CD4-positive, alpha-beta T cell (primary cell): Measurements from ENCODE around the gene CDC20. TPM values are rescaled to one million over a fixed set of nuclear protein-coding genes. Genes with fewer than 3 reads are reported as not detected.
"Not testable (repeated sequence)": the region's sequence is repeated elsewhere in the genome, so short reads cannot be mapped to it uniquely, and the experiment has no call there.

Experiments
- ATAC-seq: fragments of 200-7000 bp; cut with Tn5 transposase; one replicate; pipeline ENCODE4 v1.10.0; 2022; ENCODE audit warnings: mild to moderate bottlenecking; ENCODE audit not compliant: poor library complexity
- CTCF ChIA-PET: fragments of 350-600 bp; sonication (Branson Sonifier 250); formaldehyde crosslinking; loops from one replicate; lab custom pipeline; 2021; ENCODE audit warnings: antibody characterized with exemption, inconsistent platforms; lab: Charles Lee
- POLR2A ChIA-PET: fragments of 350-600 bp; sonication (Branson Sonifier 250); formaldehyde crosslinking; loops from one replicate; lab custom pipeline; 2021; ENCODE audit warnings: antibody characterized with exemption, inconsistent platforms; lab: Charles Lee
- DNase-seq, 14 experiments: peaks; one replicate each; pipeline ENCODE4 v3.0.0-alpha.2; 2013 to 2020; ENCODE audit warnings: mixed read lengths in 2 of 14
- H3K27ac ChIP-seq, 2 donors: one replicate each; pipeline versions ENCODE4 v1.5.1 to v1.7.0; 2013; ENCODE audit warnings: low read length in 2 of 2, low read depth in 1 of 2, mild to moderate bottlenecking in 1 of 2
- H3K27me3 ChIP-seq, 2 experiments: 1 replicate in 1 of 2; 2 replicates in 1 of 2; pipeline versions ENCODE4 v1.6.1 to v1.7.0; 2013; ENCODE audit warnings: low read length in 2 of 2, control low read depth in 1 of 2, mild to moderate bottlenecking in 1 of 2, moderate library complexity in 1 of 2; ENCODE audit not compliant: insufficient read depth in 2 of 2, control insufficient read depth in 1 of 2
- H3K36me3 ChIP-seq: one replicate; pipeline ENCODE4 v1.6.1; 2013; ENCODE audit warnings: low read length, control low read depth; ENCODE audit not compliant: insufficient read depth
- H3K4me1 ChIP-seq: one replicate; pipeline ENCODE4 v1.6.1; 2013; ENCODE audit warnings: low read length, control low read depth; ENCODE audit not compliant: insufficient read depth
- H3K4me3 ChIP-seq: one replicate; pipeline ENCODE4 v1.5.1; 2013; ENCODE audit warnings: mild to moderate bottlenecking, low read length, moderate library complexity
- H3K9me3 ChIP-seq, 2 experiments: 1 replicate in 1 of 2; 2 replicates in 1 of 2; pipeline versions ENCODE4 v1.6.1 to v1.7.0; 2013; ENCODE audit warnings: low read length in 2 of 2, mild to moderate bottlenecking in 2 of 2, control low read depth in 1 of 2, moderate library complexity in 1 of 2; ENCODE audit not compliant: control insufficient read depth in 1 of 2, insufficient read depth in 1 of 2
- H3K27ac Mint-ChIP-seq: one replicate; pipeline ENCODE4 v1.8.0; 2020; ENCODE audit warnings: mixed read lengths
- H3K27me3 Mint-ChIP-seq: one replicate; pipeline ENCODE4 v1.8.0; 2021; ENCODE audit warnings: mixed read lengths
- H3K36me3 Mint-ChIP-seq: one replicate; pipeline ENCODE4 v1.8.0; 2021; ENCODE audit warnings: low read depth, mixed read lengths
- H3K4me1 Mint-ChIP-seq: one replicate; pipeline ENCODE4 v1.8.0; 2021; ENCODE audit warnings: low read depth, mixed read lengths
- H3K4me3 Mint-ChIP-seq: one replicate; pipeline ENCODE4 v1.8.0; 2020; ENCODE audit warnings: mild to moderate bottlenecking, mixed read lengths
- H3K9me3 Mint-ChIP-seq: one replicate; pipeline ENCODE4 v1.8.0; 2020; ENCODE audit warnings: mixed read lengths
- intact Hi-C, 2 experiments: fragments of 100-400 bp; cut with DNase I in 1 of 2; cut with micrococcal nuclease in 1 of 2; formaldehyde crosslinking; loops; one replicate each; pipeline versions ENCODE4 v1.15.1 to v1.9.0; 2023 to 2025; cut with DNase I, micrococcal nuclease
- total RNA-seq, 174 experiments: library from RNA in 2 of 174; stranded (reverse) in 2 of 174; gene quantifications; one replicate each; pipeline ENCODE4 v1.2.3 and lab custom pipeline; 2021 to 2026
- TF ChIP-seq, protein P1 (sequence below): fragments of 200-600 bp; IDR thresholded peaks from one replicate; pipeline ENCODE4 v1.8.0; 2022; ENCODE audit warnings: antibody characterized with exemption, mild to moderate bottlenecking

Gene CDC20
- total RNA-seq, 2 experiments from 2014 or later: 1.1 to 1.8 TPM

DNA sequence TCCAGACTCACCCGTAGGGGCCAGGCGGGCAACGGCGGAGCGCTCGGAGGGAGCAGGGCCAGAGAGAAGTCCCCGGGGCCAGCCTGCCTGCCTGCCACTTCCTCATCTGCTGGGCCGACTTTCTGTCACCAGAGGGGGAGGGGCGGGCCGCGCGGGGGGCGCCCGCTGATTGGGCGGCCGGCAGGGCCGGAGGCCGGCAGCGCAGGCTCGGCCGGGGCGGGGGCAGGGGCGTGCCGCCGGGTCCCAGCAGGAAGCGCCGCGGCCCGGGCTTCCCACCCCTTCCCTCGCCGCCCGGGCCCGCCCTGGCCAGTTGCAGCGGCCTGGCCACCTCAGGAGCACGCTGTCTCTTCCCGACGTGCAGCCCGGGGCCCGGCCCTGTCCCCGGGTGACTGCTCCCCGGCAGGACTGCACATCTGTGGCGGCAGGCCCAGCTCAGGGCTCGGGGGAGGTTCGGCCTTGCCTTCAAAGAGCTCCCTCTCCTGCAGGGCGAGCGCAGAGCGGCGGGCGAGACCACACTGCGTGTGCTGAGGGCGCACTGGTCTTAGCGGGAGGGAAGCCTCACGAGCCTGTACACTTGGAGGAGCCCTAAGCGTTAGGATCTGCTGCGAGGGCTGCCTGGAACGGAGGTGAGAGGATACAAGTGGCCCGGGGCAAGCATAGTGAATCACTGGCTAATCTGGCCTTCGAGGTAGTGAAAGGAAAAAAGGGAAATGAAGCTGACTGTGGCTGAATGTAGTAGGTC, 9.3 kb downstream of the CDC20 start, which contains the start of gene ELOVL1:
TSS of gene ELOVL1 (minus strand) at position 108 of the 742 bp plus-strand sequence. CDS start 2,402 bp downstream, outside the sequence.
- Mint-ChIP-seq H3K4me3 (peak within 1 kb of the TSS; percentile 92), H3K27me3 (no peaks in the 10 kb centered on the region), H3K4me1 (peaks cover 45% of the 10 kb centered on the region), H3K27ac (peak within 1 kb of the TSS; percentile 94), H3K36me3 (peaks cover 40% of the 10 kb centered on the region), H3K9me3 (no peaks in the 10 kb centered on the region)
- Histone ChIP-seq H3K27me3 (no peaks in the 10 kb centered on the region), H3K27ac (peak within 1 kb of the TSS; percentile 63 to 79), H3K9me3 (no peaks in the 10 kb centered on the region), H3K36me3 (peaks cover 25% of the 10 kb centered on the region), H3K4me1 (peaks cover 35% of the 10 kb centered on the region), H3K4me3 (peak within 1 kb of the TSS; percentile 87)
- ATAC-seq (peak; percentile 68), DNase-seq (peak; percentile 54 to 92 (median 84))
- intact Hi-C loops: loop anchor here in 1 of 2 experiments (1.0 to 10.0 kb wide), 3 partner anchors 10 to 577 kb away; partner anchors contain the start of genes CDC20, IPO13, MED8 and SZT2
- TF ChIP-seq, protein P1, sequence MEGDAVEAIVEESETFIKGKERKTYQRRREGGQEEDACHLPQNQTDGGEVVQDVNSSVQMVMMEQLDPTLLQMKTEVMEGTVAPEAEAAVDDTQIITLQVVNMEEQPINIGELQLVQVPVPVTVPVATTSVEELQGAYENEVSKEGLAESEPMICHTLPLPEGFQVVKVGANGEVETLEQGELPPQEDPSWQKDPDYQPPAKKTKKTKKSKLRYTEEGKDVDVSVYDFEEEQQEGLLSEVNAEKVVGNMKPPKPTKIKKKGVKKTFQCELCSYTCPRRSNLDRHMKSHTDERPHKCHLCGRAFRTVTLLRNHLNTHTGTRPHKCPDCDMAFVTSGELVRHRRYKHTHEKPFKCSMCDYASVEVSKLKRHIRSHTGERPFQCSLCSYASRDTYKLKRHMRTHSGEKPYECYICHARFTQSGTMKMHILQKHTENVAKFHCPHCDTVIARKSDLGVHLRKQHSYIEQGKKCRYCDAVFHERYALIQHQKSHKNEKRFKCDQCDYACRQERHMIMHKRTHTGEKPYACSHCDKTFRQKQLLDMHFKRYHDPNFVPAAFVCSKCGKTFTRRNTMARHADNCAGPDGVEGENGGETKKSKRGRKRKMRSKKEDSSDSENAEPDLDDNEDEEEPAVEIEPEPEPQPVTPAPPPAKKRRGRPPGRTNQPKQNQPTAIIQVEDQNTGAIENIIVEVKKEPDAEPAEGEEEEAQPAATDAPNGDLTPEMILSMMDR: no peak
- ChIA-PET POLR2A (interaction anchor here (0.9 to 2.6 kb wide), 7 partner anchors 9 to 196 kb away, joined by 3 to 24 read pairs (median 5); partner anchors contain the start of genes CDC20, CFAP57, EBNA1BP2 and MED8), CTCF (interaction anchor here (0.8 to 1.7 kb wide), 5 partner anchors 10 to 46 kb away, joined by 3 to 13 read pairs (median 3); partner anchors contain the start of genes CDC20, MED8 and SZT2)

GRCh38 chr1:43368646-43369020, 9.9 kb downstream of the CDC20 start:
- Histone ChIP-seq H3K36me3 (peaks cover 19% of the 10 kb centered on the region), H3K4me3 (peak overlapping the region; percentile 87), H3K27me3 (no peaks in the 10 kb centered on the region), H3K27ac (peak overlapping the region; percentile 63 to 76), H3K4me1 (peaks cover 35% of the 10 kb centered on the region), H3K9me3 (no peaks in the 10 kb centered on the region)
- ChIA-PET POLR2A (interaction anchor here (0.9 to 2.6 kb wide), 7 partner anchors 8 to 196 kb away, joined by 3 to 24 read pairs (median 5); partner anchors contain the start of genes CDC20, CFAP57, EBNA1BP2 and MED8), CTCF (interaction anchor here (0.8 to 1.7 kb wide), 5 partner anchors 10 to 46 kb away, joined by 3 to 13 read pairs (median 3); partner anchors contain the start of genes CDC20, MED8 and SZT2)
- no peak for ATAC-seq
- intact Hi-C loops: loop anchor here in 1 of 2 experiments (1.0 to 10.0 kb wide), 2 partner anchors 21 to 576 kb away; partner anchors contain the start of genes IPO13, MED8 and SZT2
- H3K9me3 Mint-ChIP-seq: no peaks in the 10 kb centered on the region
- peak overlapping the region; percentile 87 for H3K27ac Mint-ChIP-seq
- peaks cover 45% of the 10 kb centered on the region for H3K4me1 Mint-ChIP-seq
- H3K27me3 Mint-ChIP-seq: no peaks in the 10 kb centered on the region
- TF ChIP-seq, protein P1: no peak
- no peak for DNase-seq
- peaks cover 35% of the 10 kb centered on the region for H3K36me3 Mint-ChIP-seq
- H3K4me3 Mint-ChIP-seq: peak overlapping the region; percentile 88

DNA sequence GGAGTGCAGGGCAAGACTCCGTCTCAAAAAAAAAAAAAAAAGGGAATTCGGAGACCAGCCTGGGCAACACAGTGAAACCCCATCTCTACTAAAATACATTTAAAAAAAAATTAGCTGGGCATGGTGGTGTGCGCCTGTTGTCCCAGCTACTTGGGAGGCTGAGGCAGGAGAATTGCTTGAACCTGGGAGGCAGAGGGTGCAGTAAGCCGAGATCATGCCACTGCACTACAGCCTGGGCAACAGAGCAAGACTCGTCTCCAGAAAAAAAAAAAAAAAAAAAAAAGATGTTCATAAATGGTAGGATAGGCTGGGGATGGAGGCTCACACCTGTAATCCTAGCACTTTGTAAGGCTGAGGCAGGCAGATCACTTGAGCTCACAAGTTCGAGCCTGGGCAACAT, 11.0 kb downstream of the CDC20 start:
- POLR2A ChIA-PET, DNase-seq, H3K4me3 ChIP-seq, H3K9me3 ChIP-seq, H3K27ac Mint-ChIP-seq, H3K36me3 ChIP-seq, ATAC-seq, H3K27me3 ChIP-seq, H3K27me3 Mint-ChIP-seq, H3K9me3 Mint-ChIP-seq, H3K27ac ChIP-seq: not testable (repeated sequence)
- peaks cover 24% of the 10 kb centered on the region for H3K36me3 Mint-ChIP-seq
- intact Hi-C loops: loop anchor here in 1 of 2 experiments (10.0 kb wide), 1 partner anchor 575 kb away; the partner anchor contains the start of gene IPO13
- H3K4me1 Mint-ChIP-seq: peaks cover 45% of the 10 kb centered on the region
- CTCF ChIA-PET: interaction anchor here (0.6 to 0.7 kb wide), 2 partner anchors 23 to 45 kb away, joined by 4 read pairs; no protein-coding TSS in a partner anchor
- H3K4me1 ChIP-seq: peaks cover 35% of the 10 kb centered on the region
- peak overlapping the region; percentile 12 for H3K4me3 Mint-ChIP-seq
